HFF-Myc (cell line): ENCODE measurements around the gene HDDC3.
A peak's percentile ranks its signal among the peaks of the same experiment; 100 is the strongest.

Experiments
- DNase-seq: peaks from one replicate; pipeline ENCODE4 v3.0.0-alpha.2; 2011; ENCODE audit warnings: low read depth; ENCODE audit errors: extremely low read depth
- H3K4me3 ChIP-seq: replicated peaks from 2 replicates; pipeline ENCODE4 v1.5.1; 2011; ENCODE audit warnings: low read depth, mild to moderate bottlenecking, control low read depth, low read length
- TF ChIP-seq, protein P1 (sequence below): IDR thresholded peaks from 2 replicates; pipeline ENCODE4 v1.5.1; 2012; ENCODE audit warnings: mild to moderate bottlenecking, low read depth, low read length, control low read depth; ENCODE audit errors: missing control alignments

Gene HDDC3

DNA sequence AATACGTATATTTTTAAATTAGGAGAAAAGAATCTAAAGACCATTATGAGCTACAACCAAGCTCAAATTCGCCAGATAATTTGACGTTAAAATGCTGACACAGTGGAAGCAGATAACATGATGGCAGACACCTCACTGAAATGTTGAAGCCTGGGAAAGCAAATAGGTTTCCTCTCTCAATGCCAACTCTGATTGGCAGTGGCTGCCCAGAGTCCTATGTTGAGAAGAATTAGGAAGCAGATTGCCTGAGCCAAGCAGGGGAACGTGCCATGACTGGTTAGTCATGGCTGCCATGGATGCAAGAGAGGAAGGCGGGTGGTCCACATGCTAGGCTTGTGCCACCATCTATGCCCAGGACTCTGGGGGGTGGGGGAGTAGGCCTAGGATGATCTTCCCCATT, 5.9 kb upstream of the HDDC3 start:
- TF ChIP-seq, protein P1, sequence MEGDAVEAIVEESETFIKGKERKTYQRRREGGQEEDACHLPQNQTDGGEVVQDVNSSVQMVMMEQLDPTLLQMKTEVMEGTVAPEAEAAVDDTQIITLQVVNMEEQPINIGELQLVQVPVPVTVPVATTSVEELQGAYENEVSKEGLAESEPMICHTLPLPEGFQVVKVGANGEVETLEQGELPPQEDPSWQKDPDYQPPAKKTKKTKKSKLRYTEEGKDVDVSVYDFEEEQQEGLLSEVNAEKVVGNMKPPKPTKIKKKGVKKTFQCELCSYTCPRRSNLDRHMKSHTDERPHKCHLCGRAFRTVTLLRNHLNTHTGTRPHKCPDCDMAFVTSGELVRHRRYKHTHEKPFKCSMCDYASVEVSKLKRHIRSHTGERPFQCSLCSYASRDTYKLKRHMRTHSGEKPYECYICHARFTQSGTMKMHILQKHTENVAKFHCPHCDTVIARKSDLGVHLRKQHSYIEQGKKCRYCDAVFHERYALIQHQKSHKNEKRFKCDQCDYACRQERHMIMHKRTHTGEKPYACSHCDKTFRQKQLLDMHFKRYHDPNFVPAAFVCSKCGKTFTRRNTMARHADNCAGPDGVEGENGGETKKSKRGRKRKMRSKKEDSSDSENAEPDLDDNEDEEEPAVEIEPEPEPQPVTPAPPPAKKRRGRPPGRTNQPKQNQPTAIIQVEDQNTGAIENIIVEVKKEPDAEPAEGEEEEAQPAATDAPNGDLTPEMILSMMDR: no peak
- no peak for DNase-seq

DNA sequence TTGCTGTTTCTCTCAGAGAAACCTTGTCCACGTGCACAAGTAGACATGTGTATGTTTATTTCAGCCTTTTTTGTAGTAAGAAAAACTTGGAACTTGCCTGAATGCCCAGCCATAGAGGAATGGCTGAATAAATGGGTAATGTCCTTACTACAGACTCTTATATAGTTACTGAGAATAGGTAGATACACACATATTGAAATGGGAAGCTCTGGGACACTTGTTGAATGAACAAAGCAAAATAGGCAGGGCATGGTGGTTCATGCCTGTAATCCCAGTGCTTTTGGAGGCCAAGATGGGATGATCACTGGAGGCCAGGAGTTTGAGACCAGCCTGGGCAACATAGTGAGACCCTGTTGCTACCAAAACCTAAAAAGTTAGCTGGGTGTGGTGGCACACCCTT, 4.5 kb upstream of the HDDC3 start:
- TF ChIP-seq, protein P1: no peak
- H3K4me3 ChIP-seq: peak overlapping the region; percentile 82
- DNase-seq: no peak

More for the DNA sequence above, 5.9 kb upstream of the HDDC3 start:
- no peak overlapping the region for H3K4me3 ChIP-seq

DNA sequence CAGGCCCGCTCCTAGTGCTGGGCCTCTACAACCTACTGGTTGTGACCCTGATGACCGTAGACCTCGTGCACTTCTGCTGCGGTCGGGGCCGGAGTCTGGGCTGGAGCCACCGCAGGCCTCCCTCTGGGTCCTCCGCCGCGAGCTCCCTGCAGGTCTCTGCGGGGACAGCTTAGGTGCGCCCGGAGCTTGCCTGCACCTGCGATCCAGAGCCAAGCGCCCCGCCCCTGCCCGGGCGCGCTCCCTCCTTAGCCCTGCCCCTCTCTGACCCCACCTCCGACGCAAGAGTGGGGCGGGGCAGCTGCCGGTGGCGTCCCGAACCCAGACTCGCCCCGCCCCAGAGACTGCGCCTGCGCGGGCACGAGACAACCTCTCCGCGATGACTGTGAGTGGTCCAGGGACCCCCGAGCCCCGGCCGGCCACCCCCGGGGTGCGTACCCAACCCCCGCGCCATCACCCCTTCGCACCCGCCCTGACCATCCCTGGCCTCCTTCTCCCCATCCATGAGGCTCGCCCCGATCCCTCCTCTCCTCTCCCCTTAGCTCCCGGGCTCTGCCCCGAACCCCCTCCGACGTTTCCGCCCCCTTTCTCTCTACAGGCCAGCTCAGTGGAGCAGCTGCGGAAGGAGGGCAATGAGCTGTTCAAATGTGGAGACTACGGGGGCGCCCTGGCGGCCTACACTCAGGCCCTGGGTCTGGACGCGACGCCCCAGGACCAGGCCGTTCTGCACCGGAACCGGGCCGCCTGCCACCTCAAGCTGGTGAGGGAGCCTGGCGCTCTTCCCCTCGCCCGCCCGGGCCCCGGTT, 2.8 kb upstream of the HDDC3 start, which contains the start of gene UNC45A:
Gene UNC45A, plus strand, starts transcription at position 337 of the 803 bp plus-strand sequence. Its CDS starts 40 bp downstream, at position 377.
- H3K4me3 ChIP-seq: peak within 1 kb of the TSS; percentile 82
- TF ChIP-seq, protein P1: no peak
- peak; percentile 39 for DNase-seq

DNA sequence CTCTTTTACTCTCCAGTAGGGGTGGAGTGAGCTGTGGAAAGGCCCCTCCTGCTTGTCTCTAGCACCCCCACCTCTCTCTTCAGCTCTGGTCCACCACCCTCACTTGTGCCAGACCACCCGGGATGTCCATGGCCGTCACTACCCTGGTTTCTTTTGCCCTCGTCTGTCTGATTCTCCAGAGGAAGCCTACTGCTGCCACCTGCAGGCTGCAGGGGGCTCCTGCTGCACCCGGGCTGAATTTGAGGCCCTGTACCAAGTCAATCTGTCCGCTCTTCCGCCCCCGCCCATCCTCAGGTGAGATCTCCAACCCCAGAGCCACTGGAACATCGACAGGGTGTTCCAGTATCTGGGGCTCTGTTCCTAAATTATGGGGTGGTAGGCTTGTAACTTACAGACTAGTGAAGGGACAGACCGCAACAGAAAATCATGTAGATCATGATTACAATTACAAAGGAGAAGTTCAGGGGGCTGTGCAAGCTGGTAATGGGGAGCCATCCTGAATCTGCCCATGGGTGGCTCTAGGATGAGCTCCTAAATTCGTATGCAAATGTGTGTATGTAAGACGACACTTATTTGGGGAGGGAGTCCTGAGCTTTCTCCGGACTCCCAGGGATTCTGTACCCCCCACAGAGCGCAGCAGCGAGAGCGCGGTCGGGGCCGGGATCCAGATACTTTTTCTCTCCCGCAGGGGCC, 2.1 kb upstream of the HDDC3 start:
- TF ChIP-seq, protein P1: peak; percentile 91
- H3K4me3 ChIP-seq: peak overlapping the region; percentile 82
- DNase-seq: peak; percentile 65

DNA sequence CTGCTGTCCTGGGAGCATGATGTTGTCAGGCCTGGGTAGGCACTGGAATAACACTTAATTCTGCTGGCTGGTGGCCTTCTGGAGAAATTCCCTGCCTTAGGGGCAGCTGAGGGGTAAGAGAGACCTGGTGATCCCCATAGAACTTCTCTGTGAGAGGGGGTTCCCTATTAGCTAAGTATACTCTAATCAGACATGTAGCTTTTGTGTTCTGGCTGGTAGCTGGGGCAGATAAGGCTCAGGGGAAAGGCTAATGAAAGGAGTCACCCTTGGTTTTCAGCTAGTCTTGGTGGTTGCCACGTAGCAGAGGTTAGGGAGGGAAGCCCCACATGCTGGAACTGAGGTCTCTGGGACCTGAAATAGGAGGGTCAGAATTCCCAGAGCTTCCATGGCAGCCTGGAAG, 952 bp upstream of the HDDC3 start:
- H3K4me3 ChIP-seq: no peak overlapping the region
- DNase-seq: no peak
- TF ChIP-seq, protein P1: no peak

DNA sequence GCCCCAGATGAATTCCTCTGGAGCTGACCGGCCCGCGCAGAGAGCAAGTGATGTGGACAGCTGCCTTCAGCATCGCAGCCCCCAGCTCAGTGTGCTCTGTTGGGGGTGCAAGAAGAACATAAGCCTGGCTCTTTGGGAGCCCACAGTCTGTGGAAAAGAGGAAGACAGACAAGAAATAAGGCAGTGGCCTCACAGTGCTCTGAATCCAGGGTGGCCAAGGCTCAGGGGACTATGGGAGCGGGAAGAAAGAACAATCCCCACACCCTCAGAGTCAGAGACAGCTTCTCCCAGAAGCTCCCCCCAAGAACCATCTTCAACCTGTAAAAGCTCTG, 277 bp upstream of the HDDC3 start:
- peak overlapping the region; percentile 92 for H3K4me3 ChIP-seq
- TF ChIP-seq, protein P1: no peak

More for the DNA sequence above, 277 bp upstream of the HDDC3 start:
- no peak for DNase-seq
